GM21360 (cell line): ENCODE results near the gene EMX1.

ENCODE experiments used
- ATAC-seq: cut with Tn5 transposase; IDR thresholded peaks from one replicate; pipeline ENCODE4 v1.9.1; 2021; ENCODE audit warnings: mild to moderate bottlenecking, moderate library complexity; ENCODE audit not compliant: unreplicated experiment

Gene EMX1

DNA sequence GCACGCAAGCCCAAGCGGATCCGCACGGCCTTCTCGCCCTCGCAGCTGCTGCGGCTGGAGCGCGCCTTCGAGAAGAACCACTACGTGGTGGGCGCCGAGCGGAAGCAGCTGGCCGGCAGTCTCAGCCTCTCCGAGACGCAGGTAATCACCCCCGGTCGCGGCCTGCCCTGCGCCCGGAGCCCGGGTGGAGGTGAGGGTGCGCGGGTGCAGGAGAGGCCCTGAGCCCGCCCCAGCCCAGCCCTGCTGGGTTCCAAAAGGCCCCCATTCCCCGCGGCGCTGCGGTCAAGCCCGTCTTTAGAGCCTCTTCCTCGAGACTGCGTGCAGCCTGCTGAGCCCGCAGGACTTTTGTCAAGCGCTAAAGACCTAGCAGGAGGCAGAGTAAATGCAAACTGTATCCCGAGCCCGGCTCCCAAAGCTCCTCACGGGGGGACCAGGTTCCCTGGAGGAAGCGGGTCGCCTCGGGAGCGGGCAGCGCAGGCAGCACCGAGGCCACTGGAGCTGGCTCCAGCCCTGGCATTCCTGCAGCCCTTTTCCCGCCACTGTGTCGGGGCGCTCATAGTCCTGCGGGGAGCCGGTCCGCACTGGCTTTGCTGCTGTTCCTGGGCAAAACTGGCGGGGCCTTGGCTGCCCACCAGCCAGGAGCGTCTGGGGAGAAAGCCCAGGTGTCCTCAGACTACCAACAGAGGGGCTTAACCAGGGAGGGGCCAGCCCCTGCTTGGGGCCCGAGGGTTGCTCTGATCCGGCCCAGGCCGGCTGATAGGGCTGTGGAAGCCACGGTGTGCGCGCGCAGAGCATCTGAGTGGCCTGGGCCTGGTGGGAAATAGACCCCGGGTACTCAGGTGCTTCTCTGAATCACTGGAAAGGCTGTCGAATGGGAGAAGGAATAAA, 7.3 kb downstream of the EMX1 start:
- no peak for ATAC-seq

DNA sequence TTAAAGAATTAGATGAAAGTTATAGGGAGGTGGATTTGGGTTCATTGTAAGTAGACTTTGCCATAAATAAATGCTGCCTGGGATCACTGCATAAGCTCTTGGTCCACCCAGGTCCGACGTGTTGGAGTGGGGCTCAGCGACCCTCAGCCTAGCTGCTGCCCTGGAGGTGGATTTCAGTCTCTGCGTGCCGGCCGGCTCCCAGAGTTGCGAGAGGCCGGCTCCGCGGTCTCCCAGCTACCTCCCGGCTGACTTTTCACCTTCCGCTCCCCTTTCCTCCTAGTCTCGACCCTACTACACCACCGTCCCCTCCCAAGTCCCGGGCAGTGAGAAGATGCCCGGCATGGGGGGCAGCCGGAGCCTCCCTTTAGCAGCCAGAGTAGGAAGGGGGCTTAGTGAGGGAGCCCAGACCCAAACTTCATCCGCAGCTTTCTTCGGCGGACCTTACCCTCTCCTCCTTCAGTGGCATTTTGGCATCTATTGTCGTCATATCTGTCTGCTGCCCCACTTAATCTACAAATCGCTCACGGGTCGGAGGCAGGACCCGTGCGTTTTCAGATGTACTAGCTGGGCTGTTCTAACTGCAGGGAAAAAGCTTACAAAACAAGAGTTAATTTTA, 8.1 kb downstream of the EMX1 start:
- no peak for ATAC-seq

DNA sequence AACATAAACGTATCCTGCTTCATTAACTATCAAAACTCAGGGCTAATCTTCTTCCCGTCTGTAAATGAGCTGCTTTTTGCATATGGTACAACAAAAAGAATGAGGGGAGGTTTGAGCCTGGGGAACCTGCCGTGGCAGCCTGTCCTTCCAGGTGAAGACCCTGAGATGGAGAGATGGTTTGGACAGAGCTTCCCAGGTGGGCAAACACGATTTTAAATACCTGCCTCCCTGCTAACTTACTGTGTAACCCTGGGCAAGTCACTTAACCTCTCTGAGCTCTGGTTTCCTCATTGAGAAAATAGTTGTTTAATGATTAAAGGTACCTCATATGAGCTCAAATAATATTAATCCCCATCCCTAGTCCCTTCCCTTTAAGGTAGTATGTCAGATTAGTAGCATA, 9.0 kb downstream of the EMX1 start:
- no peak for ATAC-seq

DNA sequence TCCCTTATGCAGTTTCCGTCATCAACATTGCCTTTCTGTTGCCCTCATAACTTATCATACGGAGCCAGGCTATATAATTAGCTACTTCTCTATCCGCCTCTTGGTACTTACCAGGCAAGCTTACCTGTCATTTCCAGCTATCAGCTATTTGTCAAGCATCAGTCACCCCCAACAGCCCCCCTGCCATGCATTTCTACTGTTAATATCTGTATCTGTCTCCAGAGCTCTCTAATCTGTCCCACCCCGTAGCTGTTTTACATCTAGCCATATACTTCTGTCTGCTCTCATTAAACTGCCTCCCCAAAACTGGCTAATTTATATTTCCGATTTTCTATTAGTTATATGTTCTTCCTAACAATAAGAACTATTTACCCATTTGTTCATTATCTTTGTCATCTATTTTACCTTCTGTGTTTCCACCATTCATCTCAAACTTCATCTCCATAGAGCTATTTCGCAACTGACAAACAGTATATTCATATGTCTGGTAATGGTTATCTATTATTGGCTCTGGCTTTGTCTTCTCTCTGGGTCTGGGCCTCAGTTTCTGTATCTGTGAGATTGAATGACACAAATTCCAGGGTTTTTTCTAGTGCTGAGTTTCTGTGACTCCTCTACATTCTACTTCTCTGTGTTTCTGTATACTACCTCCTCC, 9.6 kb downstream of the EMX1 start:
- no peak for ATAC-seq

DNA sequence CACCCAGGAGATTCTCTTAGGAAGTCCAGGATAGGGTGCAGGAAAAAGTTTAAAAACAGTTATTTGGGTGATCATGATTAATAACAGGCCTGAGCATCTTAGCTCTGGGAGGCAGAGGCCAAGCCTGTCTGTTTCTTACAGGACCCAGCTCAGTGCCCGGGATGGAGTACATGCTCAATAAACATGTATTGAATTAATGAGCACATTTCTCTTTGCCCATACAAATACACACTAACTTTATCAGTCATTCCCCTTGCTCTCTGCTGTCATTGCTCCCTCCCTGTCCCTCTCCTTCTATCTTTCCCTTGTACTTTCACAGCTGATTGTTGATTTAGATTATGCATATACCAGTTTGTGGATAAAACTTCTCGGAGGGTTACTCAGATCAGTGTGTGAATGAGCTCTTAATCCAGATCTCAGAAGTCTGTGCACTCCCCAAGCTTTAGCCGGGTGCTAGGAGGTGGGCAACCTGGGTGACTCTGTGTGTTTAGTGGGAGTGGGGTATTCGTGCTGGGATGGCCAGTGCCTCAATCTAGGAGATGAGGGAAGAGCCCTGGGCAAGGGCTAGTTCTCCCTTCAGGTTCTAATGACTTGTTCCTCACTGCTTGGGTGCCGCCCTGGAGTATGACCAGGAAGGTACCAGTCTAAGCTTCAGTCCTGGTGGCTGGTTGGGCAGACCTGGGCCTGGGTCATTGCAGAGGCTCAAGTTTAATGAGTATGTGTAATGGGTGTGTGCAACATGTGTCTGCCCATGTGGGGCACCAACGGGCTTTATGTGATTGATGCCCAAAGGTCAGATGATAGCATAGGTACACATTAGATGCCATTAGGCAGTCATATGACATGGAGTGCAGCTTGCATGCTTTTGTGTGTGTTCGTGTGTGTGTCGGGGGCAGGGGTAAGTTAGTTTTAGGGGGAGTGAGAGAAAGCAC, 10.6 kb downstream of the EMX1 start:
- no peak for ATAC-seq

DNA sequence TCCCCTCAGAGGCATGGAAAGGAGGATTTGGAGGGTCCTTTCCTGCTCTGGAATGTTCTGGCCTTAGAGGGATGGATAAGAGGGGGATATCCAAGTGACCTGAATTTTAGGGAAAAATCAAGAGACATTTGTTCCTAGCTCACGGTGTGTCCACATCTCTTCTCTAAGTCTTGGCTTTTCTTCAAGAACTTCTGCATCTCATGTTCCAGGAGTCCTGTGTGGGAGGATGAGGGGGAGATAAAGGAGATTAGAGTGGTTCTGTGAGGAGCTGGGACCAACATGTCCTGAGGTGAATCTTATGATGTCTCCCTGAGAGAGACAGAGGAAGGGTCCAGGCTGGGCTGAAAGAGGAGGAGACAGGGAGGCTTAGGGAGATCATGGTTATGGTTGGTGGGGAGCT, 11.7 kb downstream of the EMX1 start:
- ATAC-seq: no peak

DNA sequence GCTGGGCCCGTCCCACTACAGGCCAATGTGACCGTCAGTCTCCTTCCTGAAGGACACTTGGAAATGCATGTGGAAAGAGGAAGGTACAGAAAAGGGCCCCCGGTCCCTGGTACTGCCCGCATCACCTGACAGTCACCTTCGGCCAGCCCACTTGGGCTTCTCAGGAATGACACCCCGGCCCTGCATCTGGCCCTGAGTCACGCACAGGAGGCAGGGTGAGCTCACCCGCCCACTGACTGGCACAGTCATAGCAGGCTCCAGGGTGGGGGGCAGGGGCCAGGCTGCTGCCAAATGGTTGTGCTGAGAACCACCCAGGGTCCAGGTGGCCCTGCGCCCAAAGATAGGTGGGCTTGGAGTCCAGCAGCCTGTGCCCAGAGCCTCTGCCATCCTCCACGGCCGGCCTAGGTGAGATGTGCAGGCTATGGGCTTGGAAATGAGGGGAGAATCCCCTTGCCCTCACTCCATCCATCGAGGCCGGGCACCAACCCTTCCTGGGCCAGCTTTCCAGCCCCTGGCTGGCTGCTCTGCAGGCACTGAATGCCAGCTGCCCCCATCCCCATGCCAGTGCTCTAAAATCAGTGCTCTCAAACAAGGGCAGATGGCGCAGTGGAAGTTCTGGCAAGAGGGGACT, 14.1 kb downstream of the EMX1 start:
- no peak for ATAC-seq

DNA sequence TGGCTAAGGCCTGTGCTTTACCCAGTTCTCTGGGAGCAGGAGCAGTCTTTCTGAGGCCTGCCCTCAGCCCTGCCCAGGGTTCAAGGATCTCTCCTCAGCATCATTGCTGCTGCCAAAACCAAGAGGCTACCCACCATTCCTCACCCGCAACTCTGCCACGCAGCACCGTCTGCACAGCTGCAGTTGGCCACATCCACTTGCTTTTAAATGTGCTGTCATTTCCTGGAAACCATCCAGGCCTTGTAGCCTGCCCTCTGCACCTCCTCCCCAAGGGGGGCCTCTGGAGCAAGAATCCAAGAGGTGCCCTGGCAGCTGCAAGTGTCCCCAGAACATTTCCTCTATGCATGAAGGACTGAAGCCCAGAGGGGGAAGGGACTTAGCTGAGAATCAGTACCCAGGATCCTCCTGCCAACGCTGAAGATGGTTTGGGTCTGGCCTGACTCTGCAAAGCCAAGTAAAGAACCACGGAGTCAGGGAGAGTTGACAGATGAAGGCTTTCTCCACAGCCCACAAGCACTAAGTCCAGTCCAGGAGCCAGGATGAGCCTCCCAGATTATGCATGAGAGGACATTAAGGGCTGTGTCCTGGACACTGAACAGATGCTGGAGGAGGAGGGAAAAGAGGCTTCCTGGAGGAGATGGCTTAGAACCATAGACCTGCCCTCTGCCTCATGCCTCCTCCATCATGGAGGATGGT, 14.9 kb downstream of the EMX1 start:
- ATAC-seq: no peak

DNA sequence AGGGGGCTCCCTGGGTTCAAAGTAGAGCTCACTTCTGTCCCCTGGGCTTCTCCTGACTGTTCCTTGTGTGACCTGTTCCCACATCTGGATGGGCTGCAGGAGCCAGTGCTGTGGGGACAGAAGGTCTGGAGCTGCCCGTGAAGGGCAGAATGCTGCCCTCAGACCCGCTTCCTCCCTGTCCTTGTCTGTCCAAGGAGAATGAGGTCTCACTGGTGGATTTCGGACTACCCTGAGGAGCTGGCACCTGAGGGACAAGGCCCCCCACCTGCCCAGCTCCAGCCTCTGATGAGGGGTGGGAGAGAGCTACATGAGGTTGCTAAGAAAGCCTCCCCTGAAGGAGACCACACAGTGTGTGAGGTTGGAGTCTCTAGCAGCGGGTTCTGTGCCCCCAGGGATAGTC, 15.5 kb downstream of the EMX1 start:
- no peak for ATAC-seq

DNA sequence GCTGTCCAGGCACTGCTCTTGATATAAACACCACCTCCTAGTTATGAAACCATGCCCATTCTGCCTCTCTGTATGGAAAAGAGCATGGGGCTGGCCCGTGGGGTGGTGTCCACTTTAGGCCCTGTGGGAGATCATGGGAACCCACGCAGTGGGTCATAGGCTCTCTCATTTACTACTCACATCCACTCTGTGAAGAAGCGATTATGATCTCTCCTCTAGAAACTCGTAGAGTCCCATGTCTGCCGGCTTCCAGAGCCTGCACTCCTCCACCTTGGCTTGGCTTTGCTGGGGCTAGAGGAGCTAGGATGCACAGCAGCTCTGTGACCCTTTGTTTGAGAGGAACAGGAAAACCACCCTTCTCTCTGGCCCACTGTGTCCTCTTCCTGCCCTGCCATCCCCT, 15.9 kb downstream of the EMX1 start:
- ATAC-seq: no peak

DNA sequence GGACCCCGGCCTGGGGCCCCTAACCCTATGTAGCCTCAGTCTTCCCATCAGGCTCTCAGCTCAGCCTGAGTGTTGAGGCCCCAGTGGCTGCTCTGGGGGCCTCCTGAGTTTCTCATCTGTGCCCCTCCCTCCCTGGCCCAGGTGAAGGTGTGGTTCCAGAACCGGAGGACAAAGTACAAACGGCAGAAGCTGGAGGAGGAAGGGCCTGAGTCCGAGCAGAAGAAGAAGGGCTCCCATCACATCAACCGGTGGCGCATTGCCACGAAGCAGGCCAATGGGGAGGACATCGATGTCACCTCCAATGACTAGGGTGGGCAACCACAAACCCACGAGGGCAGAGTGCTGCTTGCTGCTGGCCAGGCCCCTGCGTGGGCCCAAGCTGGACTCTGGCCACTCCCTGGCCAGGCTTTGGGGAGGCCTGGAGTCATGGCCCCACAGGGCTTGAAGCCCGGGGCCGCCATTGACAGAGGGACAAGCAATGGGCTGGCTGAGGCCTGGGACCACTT, 16.4 kb downstream of the EMX1 start:
- no peak for ATAC-seq

DNA sequence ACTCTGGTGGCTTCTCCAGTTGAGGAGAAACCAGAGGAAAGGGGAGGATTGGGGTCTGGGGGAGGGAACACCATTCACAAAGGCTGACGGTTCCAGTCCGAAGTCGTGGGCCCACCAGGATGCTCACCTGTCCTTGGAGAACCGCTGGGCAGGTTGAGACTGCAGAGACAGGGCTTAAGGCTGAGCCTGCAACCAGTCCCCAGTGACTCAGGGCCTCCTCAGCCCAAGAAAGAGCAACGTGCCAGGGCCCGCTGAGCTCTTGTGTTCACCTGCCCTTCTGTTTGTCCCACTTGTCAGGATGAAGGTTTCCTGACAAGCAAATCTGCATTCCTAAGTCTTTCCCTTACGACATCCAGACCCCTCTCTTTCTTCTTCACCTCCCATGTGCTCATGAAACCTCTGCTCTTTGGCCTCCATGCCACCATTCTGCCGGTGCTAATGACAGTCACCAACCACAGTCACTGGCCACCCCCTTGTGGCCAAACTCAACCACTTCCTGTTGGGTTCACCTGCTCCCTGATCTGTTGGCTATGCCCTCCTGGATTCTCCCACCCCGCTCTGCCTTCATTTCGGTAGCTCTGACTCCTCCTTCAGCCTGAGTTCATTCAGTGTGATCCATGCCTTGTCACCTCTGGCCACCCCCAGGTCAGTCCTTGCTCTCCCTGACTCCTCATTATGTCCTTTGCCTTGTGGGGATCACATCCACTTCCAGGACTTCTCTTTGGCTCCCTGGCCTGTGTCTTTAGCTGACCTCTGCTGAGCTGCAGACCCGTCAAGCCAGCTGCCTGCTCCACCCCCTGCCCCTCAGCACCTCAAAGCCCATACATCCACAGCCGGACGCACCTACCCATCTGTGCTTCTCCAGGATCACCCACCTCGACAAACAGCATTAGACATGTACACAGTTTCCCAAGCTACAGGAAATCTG, 17.6 kb downstream of the EMX1 start:
- no peak for ATAC-seq

DNA sequence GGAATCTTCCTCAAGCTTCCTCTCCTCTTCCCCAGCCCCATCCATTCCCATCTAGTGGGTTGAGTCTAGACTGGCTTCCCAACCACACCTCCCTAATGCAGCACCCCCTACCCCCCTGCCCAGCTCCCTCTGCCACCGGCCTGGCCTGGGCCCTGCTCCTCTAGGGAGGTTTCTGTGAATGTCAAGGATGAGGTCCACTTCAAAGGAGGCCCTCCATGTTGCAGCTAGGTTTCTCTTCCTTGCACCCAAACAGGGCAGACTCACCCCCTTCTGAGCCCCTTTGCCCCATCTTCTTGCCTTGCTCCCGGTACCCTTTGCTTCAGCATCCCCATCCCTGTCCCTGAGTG, 18.3 kb downstream of the EMX1 start:
- no peak for ATAC-seq

DNA sequence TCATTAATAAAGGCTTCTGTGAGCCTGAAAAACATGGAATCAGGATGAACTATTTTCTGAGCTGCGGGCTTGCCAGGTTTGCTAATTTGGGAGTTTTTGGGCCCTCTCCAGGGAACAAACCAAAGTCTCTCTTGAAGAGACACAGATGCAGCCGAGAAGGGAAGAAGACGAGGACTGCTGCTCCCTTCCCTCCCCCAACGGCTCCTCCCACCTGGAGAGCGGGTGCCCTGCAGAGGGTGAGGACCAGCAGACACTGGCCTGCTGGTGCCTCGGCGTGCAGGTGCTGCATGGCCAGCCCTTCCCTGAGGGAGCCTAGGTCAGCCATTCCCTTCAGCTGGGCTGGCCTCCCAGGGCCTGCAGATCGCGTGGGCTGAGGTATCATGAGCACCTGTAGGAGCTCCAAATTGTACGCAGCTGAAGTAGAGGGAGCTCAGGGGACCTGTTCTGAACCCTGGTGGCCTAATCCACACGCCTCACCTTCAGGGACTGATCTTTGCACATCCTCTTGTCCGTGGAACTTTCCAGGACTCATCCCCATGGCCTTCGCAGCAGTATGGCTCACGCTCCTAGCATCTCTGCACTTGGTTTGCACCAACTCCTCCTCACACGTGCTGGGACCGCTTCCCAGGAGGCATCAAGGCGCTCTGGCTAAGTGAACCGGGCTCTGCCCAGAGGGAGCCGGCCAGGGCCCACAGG, 19.5 kb downstream of the EMX1 start:
- ATAC-seq: no peak

DNA sequence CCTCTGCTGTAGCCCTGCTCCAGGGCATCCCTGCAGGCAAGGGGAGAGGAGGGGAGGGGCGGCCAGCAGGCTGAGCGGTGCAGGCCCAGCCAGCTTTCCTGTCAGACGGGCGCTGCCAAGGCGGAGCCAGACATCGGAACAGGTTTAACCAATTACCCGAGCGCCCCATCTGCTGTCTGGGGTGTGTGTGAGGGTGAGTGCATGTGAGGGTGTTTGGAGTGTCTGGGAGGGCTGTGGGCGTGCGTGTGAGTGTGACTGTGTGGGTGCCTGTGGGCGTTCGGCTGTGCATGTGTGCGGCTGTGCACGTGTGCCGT, 20.0 kb downstream of the EMX1 start:
- ATAC-seq: no peak

DNA sequence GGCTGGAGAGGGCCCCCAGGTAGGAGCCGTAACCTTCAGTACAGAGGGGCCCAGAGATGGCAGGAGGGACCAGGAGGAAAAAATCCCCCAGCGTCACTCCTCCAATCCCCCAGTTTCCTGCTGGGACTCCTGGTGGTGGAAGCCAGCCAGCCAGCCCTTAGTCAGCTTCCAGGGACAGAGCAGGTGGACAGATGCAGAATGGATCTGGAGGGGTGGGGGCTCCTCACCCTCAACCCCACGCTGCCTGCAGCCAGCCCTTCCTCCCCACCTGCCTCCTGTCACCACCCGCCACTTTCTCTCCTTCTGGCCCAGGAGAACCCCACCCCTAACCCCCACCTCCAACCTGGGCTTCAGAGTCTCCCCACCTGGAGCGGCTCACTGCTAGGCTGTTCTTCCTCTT, 21.1 kb downstream of the EMX1 start:
- ATAC-seq: no peak

DNA sequence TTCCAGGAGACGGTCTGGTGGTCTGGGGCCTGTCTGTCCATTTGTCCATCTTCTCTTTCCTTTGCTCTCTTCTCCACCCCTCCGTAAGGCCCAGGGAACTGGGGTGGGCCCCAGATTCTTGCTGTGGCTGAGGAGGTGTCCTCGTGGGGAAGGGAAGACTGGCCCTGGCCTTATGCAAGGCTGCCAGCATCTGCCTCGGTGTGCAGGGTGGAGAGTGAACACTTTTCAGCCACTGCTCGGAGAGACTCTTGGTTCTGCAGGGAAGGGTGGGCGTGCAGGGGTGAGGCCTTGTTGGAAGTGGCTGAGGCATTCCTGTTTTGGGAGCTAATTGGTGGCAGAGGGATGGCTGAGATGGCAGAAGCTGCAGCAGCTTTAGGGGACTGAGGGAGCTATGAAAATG, 23.0 kb downstream of the EMX1 start:
- ATAC-seq: no peak

DNA sequence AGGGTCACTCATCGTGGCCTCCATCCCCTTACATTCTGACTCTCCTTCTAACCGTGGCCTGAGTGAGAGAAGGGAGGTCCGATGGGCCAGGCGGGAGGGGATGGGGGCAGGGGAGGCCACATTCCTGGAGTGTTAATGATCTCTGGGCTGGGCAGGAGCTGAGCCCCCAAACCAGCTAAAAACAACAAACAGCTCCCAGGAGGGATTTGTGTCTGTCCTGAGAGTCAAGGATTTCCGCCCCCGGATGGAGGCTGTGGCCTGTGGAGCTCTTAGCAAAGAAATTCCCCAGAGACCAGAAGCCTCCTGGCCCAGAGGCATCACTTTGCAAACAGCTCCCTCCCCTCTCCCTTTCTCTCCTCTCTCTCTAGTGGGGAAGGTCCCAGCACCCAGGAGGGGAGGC, 23.5 kb downstream of the EMX1 start:
- ATAC-seq: no peak
